Keratinocyte (primary cell): ENCODE data around the gene CHST13. TPM values are rescaled to one million over a fixed set of nuclear protein-coding genes. Genes with fewer than 3 reads are reported as not detected.

Source experiments
- DNase-seq: peaks from one replicate; pipeline ENCODE4 v3.0.0-alpha.2; 2011; ENCODE audit warnings: low read depth, missing footprints, low spot score
- FAIRE-seq: peaks from 2 replicates; lab custom pipeline; 2011; peaks lifted over from hg19 to GRCh38; lab: Jason Lieb, UNC
- H2AFZ ChIP-seq: 2 replicates; pipeline ENCODE4 v1.6.0; 2012; ENCODE audit warnings: low read length, control low read depth, inconsistent platforms; ENCODE audit not compliant: control insufficient read depth
- H3K27ac ChIP-seq: 2 replicates; pipeline ENCODE4 v1.5.1; 2011; ENCODE audit warnings: low read length; ENCODE audit not compliant: control insufficient read depth, insufficient read depth
- H3K27me3 ChIP-seq: 3 replicates; pipeline ENCODE4 v1.6.0; 2011; ENCODE audit warnings: low read length; ENCODE audit not compliant: control insufficient read depth, insufficient read depth; ENCODE audit errors: extremely low read depth
- H3K36me3 ChIP-seq, 2 experiments: 2 replicates in 1 of 2; 3 replicates in 1 of 2; pipeline ENCODE4 v1.5.1; 2011; ENCODE audit warnings: low read length in 2 of 2, mild to moderate bottlenecking in 1 of 2; ENCODE audit not compliant: control insufficient read depth in 2 of 2, insufficient read depth in 2 of 2; ENCODE audit errors: extremely low read depth in 1 of 2
- H3K4me1 ChIP-seq: 3 replicates; pipeline ENCODE4 v1.5.1; 2011; ENCODE audit warnings: low read length; ENCODE audit not compliant: control insufficient read depth, insufficient read depth; ENCODE audit errors: extremely low read depth
- H3K4me2 ChIP-seq: 3 replicates; pipeline ENCODE4 v1.6.0; 2011; ENCODE audit warnings: low read depth, low read length; ENCODE audit not compliant: control insufficient read depth, insufficient read depth; ENCODE audit errors: extremely low read depth
- H3K4me3 ChIP-seq, 3 experiments: fragments of 200-600 bp in 1 of 3; sonication (generic) in 1 of 3; 2 replicates in 2 of 3; 3 replicates in 1 of 3; pipeline ENCODE4 v1.5.1; 2011 to 2016; ENCODE audit warnings: low read length in 3 of 3, mild to moderate bottlenecking in 3 of 3, control low read depth in 2 of 3, inconsistent platforms in 1 of 3, low read depth in 1 of 3, mixed read lengths in 1 of 3, mixed run types in 1 of 3, moderate library complexity in 1 of 3; ENCODE audit not compliant: control insufficient read depth in 2 of 3, insufficient read depth in 2 of 3; ENCODE audit errors: extremely low read depth in 1 of 3
- H3K79me2 ChIP-seq: 2 replicates; pipeline ENCODE4 v1.6.0; 2012; ENCODE audit warnings: low read length; ENCODE audit not compliant: control insufficient read depth, insufficient read depth
- H3K9ac ChIP-seq: 3 replicates; pipeline ENCODE4 v1.6.0; 2011; ENCODE audit warnings: low read length; ENCODE audit not compliant: control insufficient read depth, insufficient read depth; ENCODE audit errors: extremely low read depth
- H3K9me1 ChIP-seq: 3 replicates; pipeline ENCODE4 v1.6.0; 2011; ENCODE audit warnings: low read length; ENCODE audit not compliant: control insufficient read depth, insufficient read depth; ENCODE audit errors: extremely low read depth
- H3K9me3 ChIP-seq: 2 replicates; pipeline ENCODE4 v1.5.1; 2012; ENCODE audit warnings: low read depth, low read length; ENCODE audit not compliant: control insufficient read depth
- H4K20me1 ChIP-seq: 3 replicates; pipeline ENCODE4 v1.6.0; 2011; ENCODE audit warnings: low read length; ENCODE audit not compliant: control insufficient read depth, insufficient read depth; ENCODE audit errors: extremely low read depth
- EZH2 ChIP-seq: IDR thresholded peaks from one replicate; pipeline ENCODE4 v1.6.1; 2012; ENCODE audit warnings: inconsistent platforms, mild to moderate bottlenecking, low read length, moderate library complexity
- dilution Hi-C: fragments of 300-500 bp; cut with MboI; formaldehyde crosslinking; loops from one replicate; pipeline ENCODE4 v1.7.0; 2020; ENCODE audit warnings: low sequenced_read_pairs; ENCODE audit not compliant: extremely low pct_ligation_motif_present
- polyA plus RNA-seq, 5 experiments: library from polyadenylated mRNA; depleted of rRNA in 3 of 5; stranded (reverse) in 3 of 5; stranded (forward) in 1 of 5; unstranded in 1 of 5; fragments of >200 nt; gene quantifications; 1 replicate in 1 of 5; 2 replicates in 3 of 5; 3 replicates in 1 of 5; pipeline versions ENCODE4 v1.2.1 to v1.2.3, GENCODE V29; 2011 to 2012; ENCODE audit warnings: missing spikeins in 2 of 5, low read depth in 1 of 5, low replicate concordance in 1 of 5
- TF ChIP-seq, protein P1 (sequence below), 3 experiments: IDR thresholded peaks in 1 of 3; conservative IDR thresholded peaks in 1 of 3; optimal IDR thresholded peaks in 1 of 3; 2 replicates in 2 of 3; 3 replicates in 1 of 3; pipeline versions ENCODE3 to v1.5.1; 2011; ENCODE audit warnings: low read length in 3 of 3, mild to moderate bottlenecking in 3 of 3, moderate library complexity in 2 of 3, control low read depth in 1 of 3, inconsistent platforms in 1 of 3; ENCODE audit not compliant: insufficient read depth in 2 of 3; ENCODE audit errors: extremely low read depth in 1 of 3

CHST13 gene
- polyA plus RNA-seq, 1 donor (not counting 4 experiments of a cell fraction or from before 2014, with no cell fraction given) = not detected

DNA sequence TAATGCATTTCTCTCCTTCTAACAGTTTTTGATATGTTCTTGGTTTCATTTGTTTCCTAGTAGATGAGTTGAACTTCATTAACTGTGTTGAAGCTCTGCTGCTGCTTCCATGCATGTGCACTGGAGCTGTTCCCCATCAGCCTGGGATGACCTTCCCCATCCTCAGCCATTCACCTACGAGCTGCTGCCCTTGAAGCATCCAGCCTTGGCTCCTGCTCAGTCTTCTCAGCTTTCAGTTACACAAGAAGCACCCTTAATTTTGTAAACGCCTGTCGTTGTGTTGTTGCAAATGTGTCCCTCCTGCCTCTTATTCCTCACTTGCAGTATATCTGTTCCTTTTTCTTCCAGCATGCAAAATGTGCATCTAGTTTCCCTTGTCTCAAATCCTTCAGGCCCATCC is 39.8 kb upstream of the CHST13 start:
- H3K9me3 ChIP-seq = no peaks in the 10 kb centered on the region
- FAIRE-seq = no peak
- no peak overlapping the region for H3K4me2 ChIP-seq
- TF ChIP-seq, protein P1, sequence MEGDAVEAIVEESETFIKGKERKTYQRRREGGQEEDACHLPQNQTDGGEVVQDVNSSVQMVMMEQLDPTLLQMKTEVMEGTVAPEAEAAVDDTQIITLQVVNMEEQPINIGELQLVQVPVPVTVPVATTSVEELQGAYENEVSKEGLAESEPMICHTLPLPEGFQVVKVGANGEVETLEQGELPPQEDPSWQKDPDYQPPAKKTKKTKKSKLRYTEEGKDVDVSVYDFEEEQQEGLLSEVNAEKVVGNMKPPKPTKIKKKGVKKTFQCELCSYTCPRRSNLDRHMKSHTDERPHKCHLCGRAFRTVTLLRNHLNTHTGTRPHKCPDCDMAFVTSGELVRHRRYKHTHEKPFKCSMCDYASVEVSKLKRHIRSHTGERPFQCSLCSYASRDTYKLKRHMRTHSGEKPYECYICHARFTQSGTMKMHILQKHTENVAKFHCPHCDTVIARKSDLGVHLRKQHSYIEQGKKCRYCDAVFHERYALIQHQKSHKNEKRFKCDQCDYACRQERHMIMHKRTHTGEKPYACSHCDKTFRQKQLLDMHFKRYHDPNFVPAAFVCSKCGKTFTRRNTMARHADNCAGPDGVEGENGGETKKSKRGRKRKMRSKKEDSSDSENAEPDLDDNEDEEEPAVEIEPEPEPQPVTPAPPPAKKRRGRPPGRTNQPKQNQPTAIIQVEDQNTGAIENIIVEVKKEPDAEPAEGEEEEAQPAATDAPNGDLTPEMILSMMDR (optimal IDR thresholded peaks at IDR 0.05 in 1 of 3, IDR thresholded peaks at IDR 0.05 in 1 of 3, conservative IDR thresholded peaks at IDR 0.05 in 1 of 3; ENCODE audit: extremely low read depth in 1 of 3, insufficient read depth in 2 of 3, low read length in 3 of 3) = no peak
- TF ChIP-seq EZH2 = no peak
- no peak overlapping the region for H3K27ac ChIP-seq
- H3K27me3 ChIP-seq = no peaks in the 10 kb centered on the region
- H4K20me1 ChIP-seq = no peaks in the 10 kb centered on the region
- H3K36me3 ChIP-seq = no peaks in the 10 kb centered on the region
- no peak overlapping the region for H3K4me3 ChIP-seq
- H3K9ac ChIP-seq = no peak overlapping the region
- H2AFZ ChIP-seq = no peak overlapping the region
- no peaks in the 10 kb centered on the region for H3K9me1 ChIP-seq
- no peaks in the 10 kb centered on the region for H3K79me2 ChIP-seq
- dilution Hi-C loops = no loop called here
- H3K4me1 ChIP-seq = peaks cover 14% of the 10 kb centered on the region
- no peak for DNase-seq

DNA sequence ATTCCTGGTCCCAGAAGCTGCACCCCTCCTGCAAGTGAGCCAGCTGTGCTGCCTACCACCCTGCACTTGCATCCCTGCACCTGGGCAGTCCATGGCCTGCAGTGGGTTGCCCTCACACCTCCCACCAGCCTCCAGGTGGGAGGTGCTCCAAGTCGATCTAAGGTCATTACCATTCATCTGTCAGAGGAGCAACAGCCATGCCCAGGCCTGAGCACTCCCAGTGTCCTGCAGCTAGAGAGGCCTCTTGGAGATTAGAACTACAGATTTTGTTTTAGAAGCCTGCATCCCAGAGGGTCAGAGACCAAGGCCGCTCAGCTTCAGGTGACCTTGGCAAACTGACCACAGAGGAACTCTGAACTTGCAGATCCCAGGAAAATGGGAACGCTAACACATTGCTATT is 39.3 kb upstream of the CHST13 start:
- Histone ChIP-seq H3K27ac (no peak overlapping the region), H3K9me1 (no peaks in the 10 kb centered on the region), H3K9ac (no peak overlapping the region), H3K4me3 (no peak overlapping the region), H3K27me3 (peaks cover 2% of the 10 kb centered on the region), H3K9me3 (no peaks in the 10 kb centered on the region), H4K20me1 (no peaks in the 10 kb centered on the region), H3K36me3 (no peaks in the 10 kb centered on the region), H2AFZ (no peak overlapping the region), H3K4me1 (peaks cover 14% of the 10 kb centered on the region), H3K79me2 (no peaks in the 10 kb centered on the region), H3K4me2 (no peak overlapping the region)
- dilution Hi-C loops = no loop called here
- DNase-seq (no peak), FAIRE-seq (no peak)
- TF ChIP-seq, protein P1 (optimal IDR thresholded peaks at IDR 0.05 in 1 of 3, IDR thresholded peaks at IDR 0.05 in 1 of 3, conservative IDR thresholded peaks at IDR 0.05 in 1 of 3; ENCODE audit: extremely low read depth in 1 of 3, insufficient read depth in 2 of 3, low read length in 3 of 3) = no peak
- no peak for TF ChIP-seq EZH2
